LHCN-M2 (cell line): ENCODE data around the gene COL1A2. TPM values are rescaled to one million over a fixed set of nuclear protein-coding genes. Genes with fewer than 3 reads are reported as not detected.

ENCODE experiments used
- DNase-seq: peaks from one replicate; pipeline ENCODE4 v3.0.0-alpha.2; 2012; ENCODE audit warnings: low read depth
- polyA plus RNA-seq: library from polyadenylated mRNA; unstranded; fragments of >200 nt; gene quantifications from one replicate; pipeline ENCODE4 v1.2.1, GENCODE V29; 2012; ENCODE audit warnings: missing spikeins
- total RNA-seq: library from RNA; depleted of rRNA; stranded (reverse); fragments of >200 nt; gene quantifications from 2 replicates; pipeline ENCODE4 v1.2.3, GENCODE V29; 2014; rRNA removed

COL1A2 gene
- total RNA-seq, result 808 and 986 TPM in 2 replicates
- 1,193 TPM for polyA plus RNA-seq

DNA sequence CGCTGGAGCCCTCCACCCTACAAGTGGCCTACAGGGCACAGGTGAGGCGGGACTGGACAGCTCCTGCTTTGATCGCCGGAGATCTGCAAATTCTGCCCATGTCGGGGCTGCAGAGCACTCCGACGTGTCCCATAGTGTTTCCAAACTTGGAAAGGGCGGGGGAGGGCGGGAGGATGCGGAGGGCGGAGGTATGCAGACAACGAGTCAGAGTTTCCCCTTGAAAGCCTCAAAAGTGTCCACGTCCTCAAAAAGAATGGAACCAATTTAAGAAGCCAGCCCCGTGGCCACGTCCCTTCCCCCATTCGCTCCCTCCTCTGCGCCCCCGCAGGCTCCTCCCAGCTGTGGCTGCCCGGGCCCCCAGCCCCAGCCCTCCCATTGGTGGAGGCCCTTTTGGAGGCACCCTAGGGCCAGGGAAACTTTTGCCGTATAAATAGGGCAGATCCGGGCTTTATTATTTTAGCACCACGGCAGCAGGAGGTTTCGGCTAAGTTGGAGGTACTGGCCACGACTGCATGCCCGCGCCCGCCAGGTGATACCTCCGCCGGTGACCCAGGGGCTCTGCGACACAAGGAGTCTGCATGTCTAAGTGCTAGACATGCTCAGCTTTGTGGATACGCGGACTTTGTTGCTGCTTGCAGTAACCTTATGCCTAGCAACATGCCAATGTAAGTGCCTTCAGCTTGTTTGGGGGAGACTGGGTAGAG lies at the start of gene COL1A2:
Gene COL1A2 (plus strand): TSS at position 459 of the 704 bp plus-strand sequence. CDS start 137 bp downstream, at position 596.
- DNase-seq, result peak; percentile 93

DNA sequence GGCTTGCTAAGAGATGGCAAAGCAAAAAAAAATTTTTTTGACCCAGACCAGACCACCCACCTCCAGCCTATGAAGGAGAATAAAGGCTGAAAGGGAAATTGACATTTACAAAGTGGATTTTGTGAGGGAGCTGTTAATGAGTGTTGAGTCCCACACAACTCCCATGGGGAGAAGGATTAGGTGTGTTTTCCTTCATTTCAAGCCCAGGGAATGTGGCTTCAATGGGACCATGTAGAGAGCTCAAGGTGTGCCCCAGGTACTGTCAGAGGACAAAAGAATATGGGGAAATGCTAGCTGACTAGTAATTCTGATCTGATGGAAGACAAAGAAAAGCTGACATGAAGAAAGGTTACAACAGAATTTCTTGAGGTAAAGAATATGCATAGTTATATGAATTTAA lies 48.8 kb upstream of the COL1A2 start:
- no peak for DNase-seq

DNA sequence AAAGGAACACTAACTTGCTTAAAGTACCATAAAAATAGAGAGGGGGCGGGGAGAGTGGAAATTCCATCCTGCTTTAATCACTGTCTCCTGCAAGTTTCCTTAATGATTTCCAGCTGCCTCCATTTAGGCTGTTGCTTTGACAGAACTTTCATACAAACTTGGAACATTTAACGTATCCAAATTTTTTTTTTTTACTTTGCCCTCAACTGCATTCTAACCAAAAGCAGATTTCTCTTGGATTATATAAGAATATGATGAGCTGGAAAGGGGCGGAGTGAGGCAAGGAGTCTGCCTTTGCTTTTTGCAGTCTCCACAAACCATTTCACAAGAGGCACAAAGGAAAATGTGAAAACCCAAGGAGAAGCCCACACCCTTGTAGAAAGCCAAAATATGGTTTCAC lies 46.6 kb upstream of the COL1A2 start:
- peak; percentile 78 for DNase-seq

DNA sequence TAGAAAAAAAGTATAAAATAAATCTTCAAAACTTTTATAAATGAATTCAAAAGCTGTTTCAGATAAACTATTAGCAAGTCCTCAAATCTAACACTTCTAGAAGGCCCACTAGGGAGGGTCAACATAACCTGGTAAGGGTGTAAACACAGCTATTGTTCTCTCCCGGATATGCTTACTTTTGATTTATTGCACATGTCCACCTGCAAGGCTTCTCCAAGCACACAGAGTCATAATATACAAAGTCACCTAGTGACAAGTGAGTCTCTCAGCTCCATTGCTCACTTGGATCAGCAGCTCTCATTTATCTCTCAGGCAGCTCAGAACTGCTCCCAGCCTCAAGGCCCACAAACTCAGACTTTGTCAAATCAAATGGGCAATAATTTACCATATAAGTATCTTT lies 44.0 kb upstream of the COL1A2 start:
- no peak for DNase-seq

DNA sequence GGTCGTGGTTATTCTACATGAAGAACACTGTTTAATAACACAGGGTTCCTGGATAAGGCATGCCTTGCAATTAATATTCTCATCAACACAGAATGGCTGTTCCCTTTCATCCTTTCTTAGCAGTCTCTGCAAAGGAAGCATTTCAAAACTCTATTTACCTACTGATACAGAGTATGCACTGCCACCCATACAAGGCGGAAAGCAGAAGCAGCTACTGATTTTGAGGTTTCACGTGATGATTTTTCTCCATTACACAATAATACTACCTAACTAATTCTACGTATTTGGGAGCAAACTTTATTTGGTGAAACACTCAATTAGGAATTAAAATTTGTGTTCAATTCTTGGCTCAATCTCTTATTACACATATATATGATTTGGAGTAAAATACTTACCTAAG lies 43.0 kb upstream of the COL1A2 start:
- DNase-seq, result no peak

DNA sequence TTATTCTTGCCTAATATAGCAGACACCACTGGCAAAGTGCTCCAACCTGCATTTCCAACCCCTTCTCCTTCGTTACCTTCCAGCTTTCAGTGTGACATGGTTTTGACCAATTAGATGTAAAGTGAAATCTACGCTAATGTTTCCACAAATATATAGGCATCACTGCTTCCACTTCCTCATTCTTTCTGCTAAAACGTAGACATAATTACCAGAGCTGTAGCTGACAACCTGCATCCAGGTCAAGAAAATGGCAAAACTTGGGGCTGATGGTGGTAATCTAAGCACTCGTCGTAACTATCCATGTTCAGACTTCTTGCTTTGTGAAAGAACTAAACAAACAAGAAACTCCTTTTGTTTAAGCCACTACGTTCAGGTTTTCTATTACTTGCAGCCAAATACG lies 41.8 kb upstream of the COL1A2 start:
- DNase-seq, result no peak

DNA sequence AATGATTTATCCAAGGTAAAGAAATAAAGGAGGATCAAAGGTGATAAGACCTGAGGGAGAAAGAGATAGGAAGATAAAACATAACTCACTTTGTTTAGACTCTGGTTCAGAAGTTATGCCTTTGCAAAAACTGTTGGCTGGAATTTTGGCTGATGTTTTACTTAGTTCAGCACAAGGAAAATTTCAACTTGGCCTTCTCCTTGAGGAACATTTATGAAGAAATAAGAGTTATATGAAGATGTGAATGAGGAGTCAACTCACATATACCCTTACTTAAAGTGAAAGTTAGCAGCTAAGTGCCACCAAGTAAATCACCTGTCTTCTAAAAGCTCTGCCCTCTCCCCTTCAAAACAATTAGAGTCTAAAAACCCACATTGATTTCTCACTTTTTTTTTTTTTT lies 39.7 kb upstream of the COL1A2 start:
- no peak for DNase-seq

DNA sequence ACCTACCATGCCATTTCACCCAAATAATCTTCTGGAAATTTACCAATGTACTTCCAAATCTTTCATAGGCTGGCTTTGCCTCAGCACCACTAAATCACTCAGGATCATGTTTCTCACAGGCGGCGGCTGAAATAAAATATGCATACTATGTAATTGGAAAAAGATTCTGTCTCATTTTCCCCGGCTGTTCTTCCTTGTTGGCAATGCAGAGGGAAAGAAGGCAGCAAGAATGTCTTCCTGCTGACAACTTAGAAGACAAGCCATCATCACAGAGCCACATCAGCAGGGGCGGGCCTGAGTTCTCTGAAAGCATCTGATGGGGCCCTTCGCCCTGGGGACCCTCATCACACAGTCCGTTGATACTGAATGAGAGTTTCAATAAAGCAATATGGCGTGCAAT lies 39.2 kb upstream of the COL1A2 start:
- DNase-seq, result no peak

DNA sequence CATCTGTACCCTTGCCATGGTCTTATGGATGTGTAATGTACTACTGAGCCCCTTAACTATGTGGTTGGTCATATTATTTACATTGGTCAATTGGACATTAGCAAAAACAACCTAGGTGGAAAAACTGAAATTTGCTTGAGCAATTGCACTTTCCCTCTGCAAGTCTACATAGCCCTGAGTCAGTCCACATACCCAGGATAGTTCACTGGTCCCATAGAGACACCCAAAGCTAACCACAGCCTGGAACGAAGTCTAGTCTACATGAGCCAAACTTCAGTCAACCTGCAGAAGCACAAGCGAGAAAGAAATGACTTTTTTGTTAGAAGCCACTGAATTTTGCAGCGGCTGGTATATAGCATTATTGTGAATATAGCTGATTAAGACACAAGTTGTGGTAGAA lies 37.6 kb upstream of the COL1A2 start:
- DNase-seq, result no peak

DNA sequence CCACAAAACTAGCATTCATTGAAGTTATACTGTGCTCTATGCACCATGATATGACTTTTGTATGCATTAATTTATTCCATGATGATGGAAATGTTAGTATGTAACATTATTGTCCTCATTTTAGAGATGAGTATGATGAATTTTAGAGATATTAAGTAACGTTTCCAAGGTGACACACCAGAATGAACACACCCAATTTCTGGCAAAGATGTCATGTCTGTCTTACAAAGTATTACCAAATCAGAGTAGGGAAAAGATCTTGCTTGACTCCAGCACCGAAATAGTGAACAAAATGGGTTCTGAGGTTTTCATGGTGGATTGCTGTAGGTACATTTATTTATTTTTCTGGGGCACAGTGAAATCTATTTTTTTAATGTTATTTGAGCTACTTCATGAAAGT lies 33.8 kb upstream of the COL1A2 start:
- DNase-seq, result no peak

DNA sequence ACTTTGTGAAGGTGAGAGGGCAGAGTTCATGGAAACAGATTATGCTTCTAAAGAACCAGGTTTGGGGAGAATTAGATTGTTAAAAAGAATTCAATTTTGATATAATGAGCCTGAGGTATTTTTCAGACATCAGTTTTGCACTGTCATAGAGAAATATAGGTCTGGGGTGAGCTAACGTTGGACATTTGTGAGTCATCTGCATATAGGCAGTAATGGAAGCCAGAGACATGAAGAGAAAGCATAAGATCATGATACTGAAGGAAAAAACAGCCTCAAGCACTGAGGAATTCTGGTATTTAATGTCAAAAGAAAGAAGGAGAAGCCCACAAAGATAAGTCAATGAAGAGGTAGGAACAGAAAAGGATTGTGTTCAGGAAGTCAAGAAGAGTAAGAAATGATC lies 32.4 kb upstream of the COL1A2 start:
- no peak for DNase-seq

DNA sequence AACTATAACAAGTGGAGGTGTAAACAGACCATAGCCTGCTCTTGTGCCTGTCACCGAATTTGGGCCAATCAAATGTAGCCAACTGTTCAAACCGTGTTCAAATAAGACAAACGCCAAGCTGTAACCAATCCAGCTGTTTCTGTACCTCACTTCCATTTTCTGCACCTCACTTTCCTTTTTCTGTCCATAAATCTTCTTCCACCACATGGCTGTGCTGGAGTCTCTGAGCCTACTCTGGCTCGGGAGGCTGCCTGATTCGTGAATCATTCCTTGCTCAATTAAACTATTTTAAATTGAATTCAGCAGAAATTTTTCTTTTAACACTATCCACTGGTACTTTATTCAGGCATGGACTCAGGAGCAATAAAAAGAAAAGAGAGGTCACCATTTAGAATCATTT lies 29.9 kb upstream of the COL1A2 start:
- peak; percentile 75 for DNase-seq

DNA sequence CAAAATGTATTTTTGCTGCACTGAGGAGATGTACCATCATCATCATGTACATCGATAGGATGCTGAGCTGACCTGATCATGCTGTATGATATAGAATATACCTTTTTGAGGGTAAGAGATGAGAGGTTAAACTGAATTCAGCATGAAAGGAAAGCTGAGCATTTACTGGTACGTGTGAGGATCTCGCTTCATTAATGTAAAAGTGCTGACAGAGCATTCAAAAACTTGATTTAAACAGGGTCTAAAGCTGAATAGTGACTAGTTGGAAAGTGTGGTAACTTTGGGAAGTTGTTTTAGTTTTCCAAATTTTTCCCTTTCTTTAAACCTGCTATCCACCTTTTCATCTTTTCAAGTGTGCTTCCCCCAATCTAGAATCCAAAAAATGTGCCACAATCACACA lies 28.5 kb upstream of the COL1A2 start:
- DNase-seq, result no peak

DNA sequence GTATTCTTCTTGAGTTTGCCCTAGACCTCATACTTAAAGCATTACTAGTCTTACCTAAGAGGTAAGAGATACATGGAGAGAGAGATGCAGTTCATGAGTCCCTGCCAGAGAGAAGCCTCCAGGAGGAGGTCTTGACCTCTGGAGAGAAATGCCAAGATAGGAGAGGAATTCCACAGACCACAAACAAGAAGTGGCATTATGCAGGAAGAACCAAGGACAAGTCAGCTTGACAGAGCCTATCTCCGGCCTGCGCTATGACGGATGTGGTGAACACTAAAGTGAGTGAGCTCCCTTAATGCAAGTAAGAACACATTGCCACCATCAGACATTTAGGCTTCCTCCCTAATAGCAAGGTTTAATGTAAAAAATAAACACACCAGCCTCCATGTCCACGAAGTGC lies 27.9 kb upstream of the COL1A2 start:
- DNase-seq, result no peak

DNA sequence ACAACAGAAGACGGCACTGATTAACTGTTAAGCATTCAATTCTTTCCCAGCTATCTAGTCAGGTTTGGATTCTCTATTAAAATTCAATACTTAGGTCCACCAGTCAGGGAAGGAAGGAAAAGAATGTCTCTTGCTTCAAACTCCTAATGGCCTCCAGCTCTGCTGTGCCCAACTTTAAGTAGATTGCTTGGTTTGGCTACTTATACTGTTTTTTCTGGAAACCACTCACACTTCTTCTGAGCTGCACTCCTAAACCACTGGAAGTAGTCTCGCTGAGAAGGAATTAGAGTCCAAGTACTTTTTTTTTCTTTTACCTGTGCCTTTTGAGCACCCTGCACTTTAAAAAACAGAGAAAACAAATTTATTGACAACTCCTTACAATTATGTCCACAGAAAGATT lies 26.7 kb upstream of the COL1A2 start:
- peak; percentile 63 for DNase-seq

DNA sequence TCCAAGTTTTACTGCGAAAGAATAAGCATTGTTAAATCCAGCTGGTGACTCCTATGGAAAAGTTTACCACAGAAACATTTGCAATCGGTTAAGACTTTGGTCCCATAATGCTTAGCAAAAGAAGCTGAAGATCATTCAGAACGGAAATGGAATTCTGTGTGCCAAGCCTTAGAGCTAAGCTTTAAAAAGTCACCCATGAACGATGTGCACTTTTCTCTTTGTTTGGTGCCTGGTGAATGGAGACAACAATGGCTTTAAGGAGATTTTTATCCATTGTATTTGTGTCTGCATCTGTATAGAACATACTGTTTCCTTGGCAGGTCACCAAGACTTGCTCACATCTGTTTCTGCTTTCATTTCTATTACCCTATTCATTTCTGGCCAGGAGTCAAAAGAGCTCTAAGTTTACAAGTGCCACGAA lies 26.3 kb upstream of the COL1A2 start:
- peak; percentile 89 for DNase-seq

DNA sequence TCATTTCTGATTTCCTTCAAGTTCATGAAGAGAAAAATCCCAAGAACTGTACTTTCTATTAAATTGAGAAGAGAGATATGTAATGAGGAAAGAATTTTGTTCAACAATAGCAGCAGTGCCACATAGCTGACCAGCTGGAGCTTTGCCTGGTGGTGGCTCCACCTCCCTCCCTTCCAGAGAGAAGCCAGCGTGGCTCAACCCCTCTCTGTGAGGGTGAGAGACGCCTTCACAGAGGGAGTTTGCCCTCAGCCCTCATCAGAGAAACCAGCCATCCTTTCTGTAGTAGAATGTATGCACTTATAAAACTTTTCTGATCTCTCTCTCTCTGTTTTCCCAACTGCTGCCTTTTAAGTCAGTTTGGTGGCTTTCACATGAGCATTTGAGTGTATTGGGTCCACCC lies 20.5 kb upstream of the COL1A2 start:
- peak; percentile 96 for DNase-seq

DNA sequence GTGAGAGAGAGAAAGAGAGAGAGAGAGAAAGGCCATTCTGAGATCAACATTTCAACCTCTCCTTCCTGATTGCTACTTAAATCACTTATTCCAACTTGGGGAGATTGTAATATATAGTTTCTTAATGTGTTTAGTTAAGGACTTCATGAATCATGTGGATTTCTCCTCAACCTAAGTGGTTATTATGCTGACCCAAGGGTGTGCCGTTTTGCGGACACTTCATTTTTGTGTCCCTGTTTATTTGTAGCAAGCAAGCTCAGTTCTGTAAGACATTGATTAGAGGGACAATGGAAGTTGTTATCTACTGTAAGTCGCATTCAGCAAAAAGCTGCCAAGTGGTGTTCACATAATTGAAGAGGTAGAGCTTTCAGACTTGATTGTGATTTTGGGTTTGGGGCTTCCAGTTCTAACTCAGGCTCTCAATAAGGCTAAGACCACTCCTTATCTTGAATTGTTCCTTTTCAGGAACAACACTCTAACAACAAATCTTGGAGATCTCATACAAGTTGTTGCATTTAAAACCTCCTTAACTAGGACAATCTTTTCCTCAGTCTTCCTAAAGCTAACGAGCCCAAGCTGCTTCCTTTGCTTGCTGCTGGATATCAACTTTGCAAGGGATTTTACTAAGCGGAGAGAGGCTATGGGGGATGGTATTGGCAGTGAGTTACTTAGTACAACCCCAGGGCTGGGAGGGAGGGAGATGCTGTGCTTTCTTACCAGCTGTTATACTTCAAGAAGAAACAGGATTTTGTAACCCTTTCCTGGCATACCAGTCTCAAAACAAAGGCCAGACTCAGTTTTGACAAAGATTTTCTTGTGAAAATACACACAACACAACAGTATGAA lies 19.8 kb upstream of the COL1A2 start:
- peak; percentile 99 for DNase-seq

DNA sequence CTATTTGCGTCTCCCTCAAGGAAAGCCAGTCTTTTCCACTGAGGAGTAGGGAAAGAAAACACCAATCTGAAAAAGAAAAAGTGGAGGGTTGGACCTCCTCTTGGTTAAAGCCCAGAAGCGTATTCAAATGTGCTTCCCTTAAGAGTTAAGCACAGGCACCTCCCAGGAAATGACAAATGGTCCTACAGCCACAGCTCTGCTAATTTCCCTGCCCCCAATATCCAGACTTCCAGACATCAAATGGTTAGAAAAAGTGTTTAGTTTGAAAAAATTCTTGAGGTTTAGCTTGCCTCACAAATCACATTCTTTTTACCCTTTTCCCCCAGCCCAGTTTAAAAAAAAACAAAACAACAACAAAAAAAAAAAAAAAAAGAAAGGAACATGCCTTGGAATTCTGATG lies 19.0 kb upstream of the COL1A2 start:
- peak; percentile 99 for DNase-seq

DNA sequence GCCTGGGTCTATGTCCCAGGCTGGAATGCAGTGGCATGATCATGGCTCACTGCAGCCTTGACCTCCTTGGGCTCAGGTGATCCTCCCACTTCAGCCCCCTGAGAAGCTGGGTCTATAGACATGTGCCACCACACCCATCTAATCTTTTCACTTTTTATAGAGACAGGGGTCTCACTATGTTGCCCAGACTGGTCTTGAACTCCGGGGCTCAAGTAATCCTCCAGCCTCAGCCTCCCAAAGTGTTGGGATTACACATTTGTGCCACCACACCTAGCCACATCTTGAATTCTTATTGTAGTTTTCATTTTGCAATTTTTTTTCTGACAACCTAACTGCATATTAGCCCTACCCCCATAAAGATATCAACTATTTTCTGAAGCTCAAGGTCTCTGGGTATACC lies 18.4 kb upstream of the COL1A2 start:
- DNase-seq, result no peak

DNA sequence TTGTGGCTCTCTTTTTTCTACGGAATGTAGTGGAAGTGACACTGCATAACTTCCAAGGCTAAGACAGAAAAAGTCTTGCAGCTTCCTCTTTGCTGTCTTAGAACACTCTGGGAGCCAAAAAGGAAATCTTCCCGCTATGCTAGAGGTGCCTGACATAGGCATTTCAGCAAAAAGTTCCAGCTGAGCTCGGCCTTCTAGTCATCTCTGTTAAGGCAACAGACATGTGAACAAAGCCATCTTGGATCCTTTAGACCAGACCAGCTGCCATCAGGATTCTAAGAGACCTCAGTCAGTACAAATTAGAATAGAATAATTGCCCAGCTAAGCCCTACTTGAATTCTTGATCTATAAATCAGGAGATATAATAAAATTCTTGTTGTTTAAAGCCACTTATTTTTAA lies 16.3 kb upstream of the COL1A2 start:
- no peak for DNase-seq

DNA sequence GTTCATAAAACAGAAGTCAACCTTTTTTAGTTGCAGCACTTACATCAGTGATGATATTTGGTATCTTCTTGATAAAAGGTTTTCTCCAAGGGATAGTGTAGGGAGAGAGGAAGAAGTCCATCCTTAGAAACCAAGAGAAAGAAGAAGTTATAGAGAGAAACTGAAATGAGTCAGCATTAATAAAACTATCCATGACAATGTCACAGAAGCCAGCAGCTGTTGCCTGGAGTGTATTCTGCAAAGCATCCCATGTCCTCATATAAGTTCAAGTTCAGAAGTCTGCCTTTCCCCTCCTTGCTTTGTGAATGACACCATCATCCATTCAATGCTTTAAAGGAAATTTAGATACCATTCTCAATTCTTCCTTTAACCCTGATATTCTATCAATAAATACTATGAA lies 14.4 kb upstream of the COL1A2 start:
- peak; percentile 81 for DNase-seq

DNA sequence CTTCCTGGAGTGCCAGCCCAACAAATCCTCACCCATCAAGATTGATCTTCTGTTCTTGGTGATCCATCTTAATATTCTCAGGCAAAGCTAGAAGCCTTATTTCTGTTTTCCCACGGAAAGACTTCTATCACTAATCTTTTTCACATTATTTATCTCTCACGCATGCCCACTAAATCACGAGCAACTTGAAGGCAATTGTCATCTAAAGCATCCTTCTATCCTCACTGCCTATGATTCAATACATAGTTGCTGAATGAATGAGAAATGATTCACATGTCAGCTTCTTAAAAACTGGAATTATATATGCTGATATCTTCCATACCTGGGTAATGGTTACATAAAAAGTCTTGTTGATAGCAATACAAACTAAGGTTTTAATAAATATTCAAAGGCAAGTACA lies 12.6 kb upstream of the COL1A2 start:
- DNase-seq, result peak; percentile 58
